ENCODE measurements around the gene MRPS27. TPM values are rescaled to one million over a fixed set of nuclear protein-coding genes. Genes with fewer than 3 reads are reported as not detected.

The MRPS27 gene
- total RNA-seq, 2 experiments from 2014 or later, result 25.0 to 26.1 TPM

DNA sequence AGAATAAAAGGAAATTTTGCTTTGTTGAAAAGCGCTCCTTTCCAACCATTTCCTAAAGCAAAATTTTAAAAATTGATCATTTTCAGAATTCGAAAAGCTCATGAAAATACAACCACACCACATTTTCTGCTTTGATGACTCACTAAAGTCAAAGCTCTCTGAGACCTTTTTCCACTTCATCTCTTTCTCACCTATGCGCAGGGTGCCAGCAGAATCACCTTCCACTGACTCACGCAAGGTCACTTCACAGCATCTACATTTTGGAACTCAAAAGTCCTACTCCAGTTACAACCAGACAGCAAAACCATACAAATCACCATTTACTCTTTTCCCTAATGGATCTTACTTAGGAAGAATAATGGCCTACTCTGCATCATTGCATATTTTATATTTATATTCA is 106.6 kb downstream of the MRPS27 start:
- no peak for DNase-seq
- Histone ChIP-seq H3K36me3 (ENCODE audit: insufficient read depth, low read length) (peaks cover 8% of the 10 kb centered on the region), H3K9me3 (ENCODE audit: control insufficient read depth in 1 of 2, insufficient read depth in 1 of 2, low read length in 2 of 2) (no peaks in the 10 kb centered on the region), H3K27ac (ENCODE audit: low read depth in 1 of 2, low read length in 2 of 2) (no peak overlapping the region), H3K4me1 (ENCODE audit: insufficient read depth, low read length) (no peaks in the 10 kb centered on the region), H3K4me3 (ENCODE audit: low read length) (no peak overlapping the region), H3K27me3 (ENCODE audit: control insufficient read depth in 1 of 2, insufficient read depth in 2 of 2, low read length in 2 of 2) (no peaks in the 10 kb centered on the region)
- TF ChIP-seq, protein P1, sequence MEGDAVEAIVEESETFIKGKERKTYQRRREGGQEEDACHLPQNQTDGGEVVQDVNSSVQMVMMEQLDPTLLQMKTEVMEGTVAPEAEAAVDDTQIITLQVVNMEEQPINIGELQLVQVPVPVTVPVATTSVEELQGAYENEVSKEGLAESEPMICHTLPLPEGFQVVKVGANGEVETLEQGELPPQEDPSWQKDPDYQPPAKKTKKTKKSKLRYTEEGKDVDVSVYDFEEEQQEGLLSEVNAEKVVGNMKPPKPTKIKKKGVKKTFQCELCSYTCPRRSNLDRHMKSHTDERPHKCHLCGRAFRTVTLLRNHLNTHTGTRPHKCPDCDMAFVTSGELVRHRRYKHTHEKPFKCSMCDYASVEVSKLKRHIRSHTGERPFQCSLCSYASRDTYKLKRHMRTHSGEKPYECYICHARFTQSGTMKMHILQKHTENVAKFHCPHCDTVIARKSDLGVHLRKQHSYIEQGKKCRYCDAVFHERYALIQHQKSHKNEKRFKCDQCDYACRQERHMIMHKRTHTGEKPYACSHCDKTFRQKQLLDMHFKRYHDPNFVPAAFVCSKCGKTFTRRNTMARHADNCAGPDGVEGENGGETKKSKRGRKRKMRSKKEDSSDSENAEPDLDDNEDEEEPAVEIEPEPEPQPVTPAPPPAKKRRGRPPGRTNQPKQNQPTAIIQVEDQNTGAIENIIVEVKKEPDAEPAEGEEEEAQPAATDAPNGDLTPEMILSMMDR (IDR thresholded peaks at IDR 0.05), result no peak
- Mint-ChIP-seq H3K9me3 (no peaks in the 10 kb centered on the region), H3K4me1 (ENCODE audit: low read depth) (no peaks in the 10 kb centered on the region), H3K36me3 (ENCODE audit: low read depth) (peaks cover 17% of the 10 kb centered on the region), H3K4me3 (no peak overlapping the region), H3K27ac (no peak overlapping the region), H3K27me3 (no peaks in the 10 kb centered on the region)
- ChIA-PET CTCF (no interaction called here), POLR2A (no interaction called here)
- no peak for ATAC-seq (ENCODE audit: poor library complexity)
- intact Hi-C loops (cut with DNase I, micrococcal nuclease), result no loop called here

DNA sequence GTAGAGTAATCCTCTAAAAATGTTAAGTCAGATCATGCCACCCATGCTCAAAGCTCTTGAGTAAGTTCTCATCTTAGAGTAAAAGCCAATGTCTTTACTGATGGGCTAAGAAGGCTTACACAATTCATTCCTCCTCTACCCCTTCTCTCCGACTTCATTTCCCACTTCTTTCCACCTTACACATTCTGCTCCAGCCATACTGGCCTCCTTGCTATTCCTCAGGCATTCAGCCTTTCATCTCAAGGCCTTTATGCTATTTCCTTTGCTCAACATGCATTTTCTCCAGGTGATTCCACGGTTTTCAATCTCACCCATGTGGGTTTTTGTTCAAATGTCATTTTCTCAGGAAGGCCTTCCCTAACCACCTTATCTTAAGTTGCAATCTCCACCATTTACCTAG is 107.9 kb downstream of the MRPS27 start:
- no peaks in the 10 kb centered on the region for H3K27me3 ChIP-seq (ENCODE audit: control insufficient read depth in 1 of 2, insufficient read depth in 2 of 2, low read length in 2 of 2)

DNA sequence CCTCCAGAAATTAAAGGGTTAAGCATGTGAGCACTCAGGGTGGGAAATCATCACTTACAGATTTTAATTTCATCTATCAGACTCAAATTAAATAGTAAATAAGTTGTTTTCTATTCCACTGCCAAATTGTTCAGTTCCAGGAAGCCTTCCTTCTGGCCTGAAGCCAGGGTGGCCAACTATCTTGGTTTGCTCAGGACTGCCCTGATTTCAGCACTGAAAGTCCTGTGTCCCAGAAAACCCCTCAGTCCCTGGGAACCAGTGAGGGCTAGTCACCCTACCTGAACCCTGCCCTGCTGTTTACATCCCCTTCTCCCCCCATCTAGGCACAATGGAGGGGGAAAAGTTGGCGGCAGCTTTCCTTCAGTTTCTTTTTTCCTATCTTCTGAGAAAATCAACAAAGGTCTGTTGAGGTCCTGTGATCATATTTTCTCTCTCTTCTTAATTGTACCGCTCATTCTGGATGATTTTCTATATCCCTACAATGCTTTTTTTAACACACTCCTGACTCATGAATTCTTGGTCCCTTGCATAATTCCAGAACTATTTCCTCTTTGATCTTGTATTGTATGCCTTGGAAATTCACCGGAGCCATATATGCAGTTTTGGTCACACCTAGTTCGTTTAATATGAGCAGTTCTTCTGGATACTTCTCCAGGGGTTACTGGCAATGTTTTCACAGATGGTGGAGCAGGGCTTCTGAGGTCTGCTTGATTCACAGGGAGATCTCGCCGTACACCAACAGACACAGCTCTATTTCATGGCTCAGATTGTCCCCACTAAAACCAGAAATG is 109.0 kb downstream of the MRPS27 start:
- Histone ChIP-seq H3K36me3 (ENCODE audit: insufficient read depth, low read length) (no peaks in the 10 kb centered on the region), H3K27ac (ENCODE audit: low read depth in 1 of 2, low read length in 2 of 2) (no peak overlapping the region), H3K27me3 (ENCODE audit: control insufficient read depth in 1 of 2, insufficient read depth in 2 of 2, low read length in 2 of 2) (no peaks in the 10 kb centered on the region), H3K4me3 (ENCODE audit: low read length) (no peak overlapping the region), H3K4me1 (ENCODE audit: insufficient read depth, low read length) (no peaks in the 10 kb centered on the region), H3K9me3 (ENCODE audit: control insufficient read depth in 1 of 2, insufficient read depth in 1 of 2, low read length in 2 of 2) (no peaks in the 10 kb centered on the region)
- Mint-ChIP-seq H3K36me3 (ENCODE audit: low read depth) (no peaks in the 10 kb centered on the region), H3K4me1 (ENCODE audit: low read depth) (no peaks in the 10 kb centered on the region), H3K4me3 (no peak overlapping the region), H3K27ac (no peak overlapping the region), H3K9me3 (no peaks in the 10 kb centered on the region), H3K27me3 (no peaks in the 10 kb centered on the region)
- intact Hi-C loops (cut with DNase I, micrococcal nuclease), result no loop called here
- TF ChIP-seq, protein P1 (IDR thresholded peaks at IDR 0.05), result no peak
- ATAC-seq (ENCODE audit: poor library complexity) (no peak), DNase-seq (no peak)
- ChIA-PET POLR2A (no interaction called here), CTCF (no interaction called here)

More for the DNA sequence above, 107.9 kb downstream of the MRPS27 start:
- no peaks in the 10 kb centered on the region for H3K9me3 ChIP-seq (ENCODE audit: control insufficient read depth in 1 of 2, insufficient read depth in 1 of 2, low read length in 2 of 2)
- Mint-ChIP-seq H3K4me1 (ENCODE audit: low read depth) (no peaks in the 10 kb centered on the region), H3K27ac (no peak overlapping the region), H3K9me3 (no peaks in the 10 kb centered on the region), H3K4me3 (no peak overlapping the region), H3K27me3 (no peaks in the 10 kb centered on the region), H3K36me3 (ENCODE audit: low read depth) (peaks cover 3% of the 10 kb centered on the region)
- no peak for ATAC-seq (ENCODE audit: poor library complexity)
- CTCF ChIA-PET, result no interaction called here
- peaks cover under 1% of the 10 kb centered on the region for H3K36me3 ChIP-seq (ENCODE audit: insufficient read depth, low read length)
- intact Hi-C loops (cut with DNase I, micrococcal nuclease), result no loop called here
- POLR2A ChIA-PET, result no interaction called here
- no peak overlapping the region for H3K4me3 ChIP-seq (ENCODE audit: low read length)
- no peak overlapping the region for H3K27ac ChIP-seq (ENCODE audit: low read depth in 1 of 2, low read length in 2 of 2)
- H3K4me1 ChIP-seq (ENCODE audit: insufficient read depth, low read length), result no peaks in the 10 kb centered on the region
- DNase-seq, result no peak
- TF ChIP-seq, protein P1 (IDR thresholded peaks at IDR 0.05), result no peak

Measured in CD4-positive, alpha-beta T cell (primary cell).